Duodenal mucosa (tissue), 2 donors: Measurements from ENCODE around the gene USP14.

Experiments
- H3K27ac ChIP-seq: one replicate; pipeline ENCODE4 v1.7.0; 2013; ENCODE audit warnings: low read depth, low read length
- H3K27me3 ChIP-seq, 2 donors: one replicate each; pipeline ENCODE4 v1.7.0; 2013; ENCODE audit warnings: low read length in 2 of 2, control low read depth in 1 of 2; ENCODE audit not compliant: insufficient read depth in 2 of 2, control insufficient read depth in 1 of 2
- H3K36me3 ChIP-seq, 2 donors: one replicate each; pipeline ENCODE4 v1.7.0; 2013; ENCODE audit warnings: low read length in 2 of 2, control low read depth in 1 of 2; ENCODE audit not compliant: insufficient read depth in 2 of 2, control insufficient read depth in 1 of 2
- H3K4me1 ChIP-seq, 2 donors: one replicate each; pipeline ENCODE4 v1.7.0; 2013; ENCODE audit warnings: low read length in 2 of 2, control low read depth in 1 of 2; ENCODE audit not compliant: insufficient read depth in 2 of 2, control insufficient read depth in 1 of 2
- H3K4me3 ChIP-seq, 2 donors: one replicate each; pipeline ENCODE4 v1.7.0; 2013; ENCODE audit warnings: low read length in 2 of 2, low read depth in 1 of 2
- H3K9ac ChIP-seq, 2 donors: one replicate each; pipeline ENCODE4 v1.7.0; 2013; ENCODE audit warnings: low read length in 2 of 2, low read depth in 1 of 2
- H3K9me3 ChIP-seq, 2 donors: one replicate each; pipeline ENCODE4 v1.7.0; 2013; ENCODE audit warnings: low read length in 2 of 2, control low read depth in 1 of 2; ENCODE audit not compliant: control insufficient read depth in 1 of 2

Gene USP14

GRCh38 chr18:225745-226144 is 67.4 kb downstream of the USP14 start:
- peaks cover 8 to 34% of the 10 kb centered on the region in 2 donors for H3K36me3 ChIP-seq
- no peak overlapping the region for H3K4me3 ChIP-seq
- no peaks in the 10 kb centered on the region for H3K9me3 ChIP-seq
- H3K27me3 ChIP-seq, result no peaks in the 10 kb centered on the region
- H3K4me1 ChIP-seq, result no peaks in the 10 kb centered on the region
- no peak overlapping the region for H3K27ac ChIP-seq
- H3K9ac ChIP-seq, result no peak overlapping the region

- Histone ChIP-seq H3K4me3 (no peak overlapping the region), H3K9ac (no peak overlapping the region), H3K36me3 (peaks cover 8 to 33% of the 10 kb centered on the region in 2 donors), H3K27ac (no peak overlapping the region), H3K4me1 (no peaks in the 10 kb centered on the region), H3K9me3 (no peaks in the 10 kb centered on the region), H3K27me3 (no peaks in the 10 kb centered on the region)
Observed at GRCh38 chr18:227374-227773, 69.0 kb downstream of the USP14 start.

GRCh38 chr18:227902-228301 is 69.5 kb downstream of the USP14 start:
- no peaks in the 10 kb centered on the region for H3K4me1 ChIP-seq
- H3K9ac ChIP-seq, result no peak overlapping the region
- no peak overlapping the region for H3K4me3 ChIP-seq
- H3K9me3 ChIP-seq, result no peaks in the 10 kb centered on the region
- no peak overlapping the region for H3K27ac ChIP-seq
- H3K27me3 ChIP-seq, result no peaks in the 10 kb centered on the region
- H3K36me3 ChIP-seq, result peaks cover 8 to 29% of the 10 kb centered on the region in 2 donors

- Histone ChIP-seq H3K9me3 (no peaks in the 10 kb centered on the region), H3K27me3 (no peaks in the 10 kb centered on the region), H3K9ac (no peak overlapping the region), H3K4me3 (no peak overlapping the region), H3K36me3 (peaks cover 8 to 23% of the 10 kb centered on the region in 2 donors), H3K27ac (no peak overlapping the region), H3K4me1 (no peaks in the 10 kb centered on the region)
Observed at GRCh38 chr18:228586-228985, 70.2 kb downstream of the USP14 start.

GRCh38 chr18:231563-231962 is 73.2 kb downstream of the USP14 start:
- no peaks in the 10 kb centered on the region for H3K27me3 ChIP-seq
- peaks cover 0 to 3% of the 10 kb centered on the region in 2 donors for H3K36me3 ChIP-seq
- no peaks in the 10 kb centered on the region for H3K9me3 ChIP-seq
- no peak overlapping the region for H3K27ac ChIP-seq
- no peak overlapping the region for H3K4me3 ChIP-seq
- no peaks in the 10 kb centered on the region for H3K4me1 ChIP-seq
- no peak overlapping the region for H3K9ac ChIP-seq

GRCh38 chr18:240175-240574 is 81.8 kb downstream of the USP14 start:
- no peaks in the 10 kb centered on the region for H3K27me3 ChIP-seq
- H3K9me3 ChIP-seq, result no peaks in the 10 kb centered on the region
- H3K27ac ChIP-seq, result no peak overlapping the region
- no peak overlapping the region for H3K4me3 ChIP-seq
- H3K9ac ChIP-seq, result no peak overlapping the region
- peaks cover 0 to 6% of the 10 kb centered on the region in 2 donors for H3K4me1 ChIP-seq
- peaks cover under 1 to 25% of the 10 kb centered on the region in 2 donors for H3K36me3 ChIP-seq

GRCh38 chr18:245282-245847 is 87.0 kb downstream of the USP14 start:
- Histone ChIP-seq H3K27me3 (no peaks in the 10 kb centered on the region), H3K9ac (no peak overlapping the region), H3K27ac (no peak overlapping the region), H3K36me3 (peaks cover 11 to 56% of the 10 kb centered on the region in 2 donors), H3K4me3 (no peak overlapping the region), H3K4me1 (no peaks in the 10 kb centered on the region), H3K9me3 (no peaks in the 10 kb centered on the region)

GRCh38 chr18:248053-248452 is 89.7 kb downstream of the USP14 start:
- Histone ChIP-seq H3K9ac (no peak overlapping the region), H3K4me3 (no peak overlapping the region), H3K36me3 (peaks cover 22 to 68% of the 10 kb centered on the region in 2 donors), H3K27ac (no peak overlapping the region), H3K9me3 (no peaks in the 10 kb centered on the region), H3K27me3 (no peaks in the 10 kb centered on the region), H3K4me1 (no peaks in the 10 kb centered on the region)

- H3K4me3 ChIP-seq, result no peak overlapping the region
- no peaks in the 10 kb centered on the region for H3K27me3 ChIP-seq
- no peaks in the 10 kb centered on the region for H3K9me3 ChIP-seq
- H3K36me3 ChIP-seq, result peaks cover 26 to 75% of the 10 kb centered on the region in 2 donors
- H3K9ac ChIP-seq, result no peak overlapping the region
- H3K27ac ChIP-seq, result no peak overlapping the region
- no peaks in the 10 kb centered on the region for H3K4me1 ChIP-seq
Observed at GRCh38 chr18:250685-251084, 92.3 kb downstream of the USP14 start.

GRCh38 chr18:251572-251971 is 93.2 kb downstream of the USP14 start:
- Histone ChIP-seq H3K4me3 (no peak overlapping the region), H3K36me3 (peaks cover 31 to 76% of the 10 kb centered on the region in 2 donors), H3K27ac (no peak overlapping the region), H3K9ac (no peak overlapping the region), H3K27me3 (no peaks in the 10 kb centered on the region), H3K9me3 (no peaks in the 10 kb centered on the region), H3K4me1 (no peaks in the 10 kb centered on the region)

GRCh38 chr18:253121-253520 is 94.8 kb downstream of the USP14 start:
- H3K36me3 ChIP-seq, result peaks cover 25 to 76% of the 10 kb centered on the region in 2 donors
- H3K9me3 ChIP-seq, result no peaks in the 10 kb centered on the region
- H3K27me3 ChIP-seq, result no peaks in the 10 kb centered on the region
- no peak overlapping the region for H3K27ac ChIP-seq
- no peak overlapping the region for H3K4me3 ChIP-seq
- no peak overlapping the region for H3K9ac ChIP-seq
- H3K4me1 ChIP-seq, result no peaks in the 10 kb centered on the region
